CD4-positive, alpha-beta T cell treated with Interleukin-17A for 4 hours (primary cell): ENCODE measurements around the gene RXRA.
A peak's percentile ranks its signal among the peaks of the same experiment; 100 is the strongest.

Experiments used
- DNase-seq: peaks from one replicate; pipeline ENCODE4 v3.0.0-alpha.2; 2020; ENCODE audit warnings: mixed read lengths

Gene RXRA

DNA sequence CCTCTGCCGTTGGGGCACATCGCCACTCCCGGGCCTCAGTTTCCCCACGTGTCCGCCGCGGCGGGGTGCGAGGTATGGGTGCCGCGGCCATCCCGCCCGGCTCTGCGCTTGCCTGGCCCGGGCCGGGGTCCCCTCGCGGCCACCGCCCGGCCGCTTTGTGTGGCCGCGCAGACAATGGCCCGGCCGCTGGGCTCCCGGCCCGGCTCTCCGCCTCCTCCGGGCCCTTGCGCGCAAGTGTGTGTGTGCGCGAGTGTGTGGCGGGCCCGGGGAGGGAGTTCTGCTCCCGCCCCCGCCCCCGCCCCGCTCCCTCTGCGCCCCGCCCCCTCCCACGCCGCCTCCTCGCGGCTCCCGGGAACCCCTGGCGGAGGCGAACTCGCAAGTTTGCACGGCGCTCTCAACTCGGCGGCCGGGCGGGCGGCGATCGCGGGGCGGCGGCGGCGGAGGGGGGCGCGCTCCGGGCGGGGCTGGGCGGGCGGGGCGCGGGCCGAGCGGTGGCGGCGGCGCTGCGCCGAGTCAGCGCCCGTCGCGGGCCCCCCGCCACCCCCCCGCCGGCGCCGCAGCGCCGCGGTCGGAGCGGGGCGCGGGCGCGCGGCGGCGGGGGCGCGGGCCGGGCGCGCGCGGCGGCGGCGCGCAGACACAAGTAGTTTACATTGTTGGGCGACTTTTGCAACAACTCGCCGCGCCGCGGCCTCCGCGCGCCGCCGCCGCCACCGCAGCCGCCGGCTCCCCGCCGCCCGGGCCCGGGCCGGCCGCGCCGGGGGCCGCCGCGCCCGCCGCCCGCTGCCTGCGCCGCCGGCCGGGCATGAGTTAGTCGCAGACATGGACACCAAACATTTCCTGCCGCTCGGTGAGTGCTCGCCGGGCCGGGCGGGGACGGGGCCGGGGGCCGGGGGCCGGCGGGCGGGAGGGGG is at the start of gene RXRA:
RXRA (plus strand) TSS at position 643 of the 911 bp plus-strand sequence; CDS start at position 820, 177 bp downstream.
- DNase-seq, result peak; percentile 85

DNA sequence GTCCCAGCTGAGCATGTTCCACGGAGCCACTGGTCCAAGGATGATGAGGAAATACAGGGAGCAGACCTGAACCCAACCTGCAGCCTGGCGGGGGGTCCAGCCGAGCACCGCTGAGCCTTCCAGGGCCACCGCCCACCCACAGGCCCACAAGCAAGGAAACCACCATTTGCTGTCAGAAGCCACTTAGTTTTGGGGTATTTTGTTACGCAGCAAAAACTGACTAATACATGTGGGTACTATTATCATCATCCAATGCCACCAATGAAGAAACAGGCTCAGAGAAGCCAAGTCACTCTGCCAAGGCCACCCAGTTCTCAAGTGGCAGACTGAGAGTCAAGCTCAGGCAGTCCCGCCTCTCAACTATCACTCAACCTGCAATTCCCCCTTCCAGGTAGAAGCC is 48.0 kb upstream of the RXRA start:
- no peak for DNase-seq

DNA sequence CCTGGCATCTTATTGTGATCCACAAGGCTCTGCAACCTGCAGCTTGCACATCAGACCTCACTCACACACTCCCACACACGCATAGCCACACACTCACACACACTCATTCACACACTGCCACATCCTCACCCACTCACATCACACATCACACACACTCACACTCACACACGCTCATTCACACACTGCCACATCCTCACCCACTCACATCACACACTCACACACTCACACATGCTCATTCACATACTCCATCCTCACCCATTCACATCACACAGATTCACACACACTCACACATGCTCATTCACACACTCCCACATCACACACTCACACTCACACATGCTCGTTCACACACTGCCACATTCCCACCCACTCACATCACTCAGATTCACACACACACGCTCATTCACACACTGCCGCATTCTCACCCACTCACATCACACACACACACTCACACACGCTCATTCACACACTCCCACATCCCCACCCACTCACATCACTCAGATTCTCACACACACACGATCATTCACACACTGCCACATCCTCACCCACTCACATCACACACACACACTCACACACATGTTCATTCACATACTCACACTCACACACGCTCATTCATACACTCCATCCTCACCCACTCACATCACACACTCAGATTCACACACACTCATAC is 47.1 kb upstream of the RXRA start:
- no peak for DNase-seq

DNA sequence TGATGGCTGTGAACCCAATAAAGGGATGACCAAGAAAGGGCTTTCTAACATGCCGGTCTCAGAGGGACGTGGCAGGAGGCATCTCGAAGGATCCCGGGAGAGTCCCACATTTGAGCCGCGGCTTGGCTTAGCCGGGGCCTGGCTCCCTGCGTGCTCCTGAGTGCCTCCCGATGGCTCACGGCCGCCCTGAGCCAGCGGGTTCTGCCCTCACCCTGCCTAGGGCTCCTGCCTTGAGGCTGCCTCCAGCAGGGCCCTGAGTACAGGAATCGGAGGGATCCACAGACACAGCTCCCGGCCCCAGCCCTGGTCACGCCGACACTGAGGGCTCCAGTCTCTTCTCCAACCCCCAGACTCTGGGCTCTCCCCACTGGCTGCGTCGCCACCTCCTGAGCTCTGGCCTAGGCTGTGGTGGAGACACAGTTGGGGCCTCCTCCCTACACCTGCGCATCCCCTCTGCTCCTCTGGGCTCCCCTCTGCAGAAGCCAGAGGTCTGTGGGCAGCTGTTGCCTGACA is 44.1 kb upstream of the RXRA start:
- DNase-seq, result no peak

DNA sequence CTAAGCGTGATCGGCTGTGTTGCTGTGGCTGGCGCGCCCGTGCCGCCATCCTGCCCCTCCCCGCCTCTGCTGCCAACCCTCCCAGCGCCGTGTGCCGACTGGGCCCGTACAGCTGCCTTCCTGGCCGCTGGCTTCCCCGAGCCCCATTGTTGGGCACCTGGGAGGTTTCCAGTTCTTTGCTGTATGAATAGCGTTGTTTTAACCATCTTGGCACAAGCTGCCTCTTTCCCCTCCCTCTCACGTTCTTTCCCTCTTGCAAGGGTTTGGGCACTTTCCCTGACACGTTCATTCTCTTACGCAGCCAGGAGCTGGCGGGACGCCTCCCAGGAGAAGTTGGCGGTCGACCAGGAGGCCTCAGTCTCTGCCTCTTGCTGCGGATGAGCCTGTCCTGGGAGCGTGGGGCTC is 43.1 kb upstream of the RXRA start:
- DNase-seq, result no peak

DNA sequence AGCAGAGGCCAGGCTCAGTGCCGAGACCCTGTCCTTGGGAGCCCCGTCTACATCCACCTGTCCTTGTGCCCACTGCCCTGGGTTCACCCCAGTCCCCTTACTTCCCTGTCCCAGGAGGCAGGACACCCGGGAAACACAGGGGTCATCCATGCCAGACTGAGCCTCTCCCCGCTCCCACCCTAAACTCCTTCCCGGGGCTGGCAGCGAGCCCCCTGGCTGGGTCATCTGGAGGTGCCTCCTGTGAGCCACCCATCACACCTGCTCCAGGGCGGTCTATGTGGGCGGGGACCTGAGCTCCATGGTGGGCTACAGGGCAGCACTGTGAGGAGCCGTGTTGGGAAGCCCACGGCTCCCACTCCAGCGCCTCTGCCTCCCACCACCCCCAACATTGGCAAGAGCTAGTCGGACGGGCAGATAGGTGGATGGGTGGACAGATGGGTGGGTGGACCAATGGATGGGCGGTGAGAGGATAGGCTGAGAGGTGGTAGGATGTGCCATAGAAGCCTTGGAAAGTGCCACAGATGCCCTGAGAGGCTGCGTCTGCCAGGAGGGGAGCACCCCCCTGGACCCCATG is 42.5 kb upstream of the RXRA start:
- no peak for DNase-seq

DNA sequence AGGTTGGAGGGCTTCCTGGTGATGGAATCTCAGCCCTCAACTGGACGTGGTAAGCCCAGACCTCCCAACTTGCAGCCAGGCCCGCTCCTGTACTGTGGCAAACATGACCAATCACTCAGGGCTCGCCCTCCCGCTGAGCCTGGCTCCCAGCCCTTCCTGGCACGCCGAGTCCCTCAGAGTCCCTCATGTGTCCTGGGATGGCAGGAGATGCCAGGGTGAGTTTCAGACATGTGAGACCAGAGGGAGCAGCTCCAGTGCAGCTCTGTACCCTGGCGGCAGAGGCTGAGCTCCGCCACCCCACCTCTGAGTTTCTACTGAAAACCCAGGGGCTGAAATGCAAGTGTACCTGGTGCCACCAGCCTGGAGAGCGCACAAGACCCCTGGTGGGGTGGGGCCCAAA is 42.0 kb upstream of the RXRA start:
- no peak for DNase-seq

DNA sequence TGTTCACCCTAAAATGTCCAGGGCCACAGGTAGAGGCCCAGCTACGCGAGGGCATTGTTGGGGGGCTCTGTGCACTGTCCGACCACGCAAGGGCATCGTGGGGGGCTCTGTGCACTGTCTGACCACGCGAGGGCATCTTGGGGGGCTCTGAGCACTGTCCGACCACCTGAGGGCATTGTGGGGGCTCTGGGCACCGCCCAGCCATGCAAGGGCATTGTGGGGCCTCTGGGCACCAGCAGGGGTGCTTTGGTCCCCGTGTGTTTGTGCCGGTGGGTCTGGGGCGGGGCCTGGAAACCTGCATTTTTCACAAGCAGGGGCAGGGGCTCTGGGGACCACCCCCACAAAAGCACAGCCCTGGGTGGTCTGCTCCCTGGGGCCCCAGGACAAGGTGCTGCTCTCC is 41.5 kb upstream of the RXRA start:
- DNase-seq, result no peak

DNA sequence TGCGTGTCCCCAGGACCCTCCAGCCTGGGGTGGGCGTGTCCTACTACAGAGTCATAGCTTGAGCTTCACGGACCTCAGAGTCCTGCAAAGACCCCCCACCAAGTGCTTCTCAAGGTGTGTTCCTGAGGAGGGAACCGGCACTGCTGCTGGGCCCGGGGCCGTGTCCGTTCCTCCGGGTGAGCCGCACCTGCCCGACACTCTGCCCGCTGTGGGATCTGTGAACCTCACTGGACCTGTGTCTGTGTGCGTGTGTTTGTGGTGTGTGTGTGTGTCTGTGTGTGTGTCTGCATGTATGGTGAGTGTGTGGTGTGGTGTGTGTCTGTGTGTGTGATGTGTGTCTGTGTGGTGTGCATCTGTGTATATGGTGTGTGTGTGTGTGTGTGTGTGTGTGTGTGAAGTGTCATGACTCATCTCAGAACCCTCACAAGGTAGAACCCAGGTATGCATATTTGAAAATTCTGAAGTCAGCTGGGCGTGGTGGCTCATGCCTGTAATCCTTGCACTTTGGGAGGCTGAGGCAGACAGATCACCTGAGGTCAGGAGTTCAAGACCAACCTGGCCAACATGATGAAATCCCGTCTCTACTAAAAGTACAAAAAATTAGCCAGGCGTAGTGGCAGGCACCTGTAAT is 40.9 kb upstream of the RXRA start:
- DNase-seq, result no peak

DNA sequence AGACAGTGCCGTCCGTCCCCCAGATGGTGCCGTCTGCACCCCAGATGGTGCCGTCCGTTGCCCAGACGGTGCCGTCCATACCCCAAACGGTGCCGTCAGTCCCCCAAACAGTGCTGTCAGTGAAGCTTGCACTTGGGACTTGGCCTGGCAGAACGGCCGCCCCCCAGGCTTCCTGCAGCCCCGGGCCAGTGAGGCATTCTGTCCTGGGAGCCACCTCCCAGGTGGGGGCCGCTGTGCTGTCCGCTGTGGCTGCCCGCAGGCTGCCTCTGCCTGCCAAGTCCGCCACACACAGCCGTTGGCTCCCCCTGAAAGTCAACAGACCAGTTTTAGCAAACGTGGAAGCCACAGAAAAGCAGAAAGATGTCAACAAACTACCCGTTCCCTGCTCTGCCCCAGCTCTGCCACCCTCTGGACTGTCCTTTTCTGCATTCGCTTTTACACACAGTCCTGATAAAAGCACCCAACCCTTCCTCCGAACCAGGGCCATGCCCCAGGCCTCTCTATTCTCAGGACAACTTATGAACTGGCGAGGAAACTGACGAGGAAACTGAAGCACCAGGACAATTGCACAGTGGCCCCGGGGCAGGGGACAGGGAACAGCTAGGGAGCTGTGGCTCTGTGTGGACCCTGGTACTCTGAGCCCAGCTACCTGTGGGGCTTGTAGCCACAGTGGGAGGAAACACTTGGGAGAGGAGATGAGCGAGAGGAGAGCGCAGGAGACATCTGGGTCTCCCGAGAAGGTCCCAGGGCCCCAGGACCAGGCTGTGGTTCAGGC is 39.6 kb upstream of the RXRA start:
- no peak for DNase-seq

DNA sequence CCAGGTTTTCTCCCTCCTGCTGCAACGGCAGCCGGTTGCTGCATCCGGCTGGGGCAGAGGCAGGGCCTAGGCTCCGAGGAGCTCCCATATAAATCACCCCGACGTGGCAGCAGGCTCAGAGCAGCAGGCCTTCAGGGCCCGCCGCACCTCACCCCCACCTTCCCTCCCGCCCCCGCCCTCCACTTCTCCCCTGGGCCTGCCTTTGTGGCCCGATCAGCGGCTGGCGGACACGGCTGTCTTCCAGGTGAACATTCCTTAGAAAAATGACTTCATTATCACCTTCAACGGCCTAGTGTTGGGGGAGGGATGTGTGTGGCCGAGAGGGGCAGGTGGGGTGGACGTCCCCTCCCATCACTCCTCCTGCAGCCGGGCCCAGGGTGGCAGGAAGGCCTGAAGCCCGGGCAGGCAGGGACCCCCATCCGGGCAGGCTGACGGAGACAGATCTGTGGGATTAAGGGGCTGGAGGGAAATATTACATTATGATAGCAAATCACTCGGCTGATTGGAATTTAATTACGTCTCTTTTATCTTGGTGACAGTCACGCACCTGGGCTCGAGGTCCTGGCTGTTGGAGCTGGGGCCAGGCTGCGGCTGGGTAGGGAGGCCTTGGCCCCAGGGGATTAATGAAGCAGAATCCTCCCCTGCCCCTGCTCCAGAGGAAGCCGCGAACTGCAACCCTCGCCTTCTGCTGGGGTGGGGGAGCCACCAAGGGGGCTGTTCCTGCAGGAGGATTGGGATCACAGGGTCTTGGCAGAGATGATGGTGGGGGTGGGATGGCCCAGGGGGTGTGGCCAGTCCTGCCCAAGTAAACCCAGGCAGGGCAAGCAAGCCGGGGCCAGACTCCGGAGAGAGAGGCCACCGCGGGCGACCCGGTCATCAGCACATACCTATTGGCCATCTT is 38.4 kb upstream of the RXRA start:
- DNase-seq, result no peak

DNA sequence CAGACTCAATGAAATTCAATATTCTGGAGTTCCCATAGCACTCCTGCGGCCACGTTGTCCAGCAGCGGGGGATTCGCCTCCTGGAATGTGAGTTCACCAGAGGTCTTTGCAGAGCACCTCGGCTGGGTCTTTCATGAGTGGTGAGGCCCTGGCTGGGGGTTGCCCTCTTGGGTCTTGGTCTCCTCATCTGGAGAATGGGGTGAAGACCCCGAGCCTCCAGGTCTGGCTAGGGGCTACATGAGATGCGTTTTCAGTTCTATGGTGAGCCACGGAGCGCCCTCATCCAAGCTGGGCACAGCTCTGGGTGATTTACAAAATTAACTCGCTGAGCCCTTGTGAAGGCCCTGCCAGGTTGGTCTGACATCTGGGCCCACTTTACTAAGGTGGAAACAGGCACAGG is 37.5 kb upstream of the RXRA start:
- DNase-seq, result no peak

DNA sequence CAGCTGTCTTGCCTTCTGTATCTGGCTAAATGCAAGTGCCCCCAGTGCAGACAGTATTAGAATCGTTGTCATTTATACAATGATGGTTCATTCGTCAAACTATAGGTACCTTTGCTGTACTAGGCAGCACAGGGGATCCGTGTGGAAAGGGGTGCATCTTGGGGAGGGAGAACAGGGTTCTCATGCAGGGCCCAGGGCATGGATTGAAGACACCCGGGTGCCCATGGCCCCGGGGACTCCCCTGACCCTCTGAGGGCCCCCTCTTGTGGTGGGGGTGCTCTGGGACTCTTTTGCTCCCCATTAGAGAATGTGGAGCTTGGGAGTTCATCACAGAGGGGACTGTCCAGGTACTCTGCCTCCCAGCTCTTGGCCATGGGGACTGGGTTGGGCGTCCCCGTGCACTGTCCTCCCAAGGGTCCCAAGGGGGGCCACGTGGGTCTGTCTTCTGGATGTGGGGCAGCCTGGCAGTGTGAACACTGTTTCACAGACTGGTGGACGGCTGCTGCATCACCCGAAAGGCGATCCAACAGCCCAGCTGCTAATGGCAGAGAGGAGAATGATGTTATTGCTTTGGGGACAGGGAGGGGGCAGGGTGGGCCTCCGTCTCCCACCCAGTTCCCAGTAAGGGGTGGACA is 36.9 kb upstream of the RXRA start:
- no peak for DNase-seq

DNA sequence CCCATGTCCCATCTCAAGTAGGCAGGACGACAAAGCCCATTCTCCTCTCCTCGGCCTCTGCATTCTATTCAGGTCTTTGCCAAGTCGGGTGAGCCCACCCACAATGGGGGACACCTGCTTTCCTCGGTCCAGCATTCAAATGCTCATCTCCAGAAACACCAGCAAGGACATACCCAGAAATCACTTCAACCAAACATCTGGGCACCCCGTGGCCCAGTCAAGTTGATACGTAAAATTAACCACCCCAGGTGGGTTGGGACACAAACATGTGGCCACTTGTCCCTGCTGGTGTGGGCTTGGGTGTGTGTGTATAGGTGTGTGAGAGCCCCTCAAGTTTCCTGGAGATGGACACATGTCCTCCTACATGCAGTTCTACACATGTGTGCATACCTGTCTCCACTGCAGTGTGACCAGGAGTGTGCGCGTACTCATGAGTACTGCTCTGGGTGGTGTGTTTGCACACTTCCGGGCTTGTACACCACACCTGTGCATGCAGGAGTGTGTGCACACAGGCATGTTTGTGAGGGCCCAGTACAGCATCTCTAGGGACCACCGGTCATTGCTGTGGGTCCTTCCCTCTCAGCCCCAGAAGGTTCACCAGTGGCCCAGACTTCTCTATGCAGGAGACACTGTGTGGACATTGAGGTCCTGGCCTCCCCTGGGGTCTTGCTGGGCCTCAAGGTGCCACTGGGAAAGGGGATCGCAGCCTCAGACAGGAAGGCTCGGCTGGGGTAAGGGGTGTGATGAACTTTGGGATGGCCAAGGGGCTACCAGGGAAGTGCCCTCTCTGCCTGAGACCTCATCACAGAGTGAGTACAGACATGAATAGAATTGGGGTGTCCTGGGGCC is 35.4 kb upstream of the RXRA start:
- DNase-seq, result no peak

DNA sequence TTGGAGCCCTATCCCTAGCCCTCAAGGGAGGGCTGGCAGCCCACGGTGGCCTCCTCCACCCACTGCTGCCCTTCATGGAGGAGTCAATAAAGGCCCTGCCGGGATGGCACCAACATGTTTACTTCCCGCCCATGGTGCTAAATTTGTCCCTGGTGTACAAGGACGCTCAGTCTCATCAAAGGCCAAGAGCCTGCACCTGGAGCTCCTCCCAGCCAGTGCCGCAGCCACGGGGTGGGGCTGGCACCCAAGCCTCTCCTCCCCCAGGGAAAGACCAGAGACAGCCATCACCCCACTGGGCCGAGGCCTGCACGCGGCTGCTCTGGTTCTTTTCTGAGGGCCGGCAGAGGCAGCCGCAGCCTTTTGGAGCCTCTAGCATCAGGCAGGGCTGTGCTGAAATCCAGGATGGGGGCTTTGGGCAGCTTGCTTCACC is 34.8 kb upstream of the RXRA start:
- DNase-seq, result no peak

DNA sequence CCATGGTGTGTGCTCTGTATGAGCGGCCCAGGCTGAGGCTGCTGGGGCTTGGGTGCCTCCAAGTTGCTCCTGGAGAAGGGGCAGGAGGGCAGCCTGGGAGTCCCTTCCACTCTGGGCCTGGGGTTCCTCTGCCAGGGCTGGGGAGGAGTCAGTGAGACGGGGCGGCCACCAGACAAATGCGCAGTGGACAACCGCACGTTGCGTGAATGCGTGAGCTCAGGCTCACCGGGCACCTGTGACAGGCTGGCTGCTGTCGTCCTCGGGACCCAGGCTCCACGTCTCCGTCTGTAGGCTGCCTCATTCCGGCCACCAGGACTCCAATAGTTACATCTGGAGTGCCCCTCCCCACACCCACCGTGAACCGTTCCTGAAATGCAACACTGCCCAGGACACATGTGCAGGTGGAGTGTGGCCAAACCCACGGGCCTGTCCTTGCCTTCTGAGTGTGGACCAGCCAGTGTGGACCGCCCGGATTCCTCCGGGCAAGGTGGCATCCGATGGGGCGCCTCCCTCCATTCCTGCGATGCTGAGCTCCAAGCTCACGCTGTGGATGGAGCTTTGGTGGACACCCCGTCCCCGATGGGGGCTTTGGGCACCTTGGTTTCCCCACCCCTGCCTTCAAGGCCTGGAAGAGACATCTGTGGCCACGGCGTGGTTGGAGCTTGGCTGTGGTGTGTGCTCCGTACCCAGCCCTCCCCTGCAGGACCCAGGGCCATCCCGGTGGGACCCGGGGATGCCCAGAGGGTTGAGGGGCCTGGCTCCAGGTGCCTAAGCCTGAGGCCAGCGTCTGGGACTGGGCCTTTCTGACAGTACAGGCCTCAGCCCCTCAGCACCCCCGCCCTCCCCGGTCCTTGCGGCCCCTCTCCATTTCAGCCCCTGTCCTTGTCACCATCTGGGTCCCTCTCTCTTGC is 34.0 kb upstream of the RXRA start:
- DNase-seq, result no peak

DNA sequence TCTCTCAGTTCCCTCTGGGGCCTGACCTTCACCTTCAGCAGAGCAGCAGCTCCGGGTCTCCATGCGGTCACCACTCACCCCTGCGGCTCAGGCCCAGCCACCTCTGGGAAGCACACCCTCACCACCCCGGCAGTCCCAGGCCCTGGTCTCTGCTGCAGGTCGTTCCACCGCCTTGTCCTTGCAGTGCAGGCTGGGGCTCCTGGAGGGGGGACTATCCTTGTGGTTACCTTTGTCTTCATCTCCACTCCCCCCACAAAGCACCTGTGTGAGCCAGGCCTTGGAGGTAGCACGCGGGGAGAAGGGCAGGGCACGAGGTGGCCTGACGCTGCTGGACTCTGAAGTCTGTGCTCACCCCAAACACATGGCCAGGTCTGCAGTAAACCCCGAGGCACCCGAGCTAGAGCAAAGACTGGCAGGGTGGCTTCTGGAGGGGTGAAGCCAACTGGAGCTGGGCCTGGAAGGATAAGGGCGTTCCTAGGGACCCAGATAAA is 33.2 kb upstream of the RXRA start:
- DNase-seq, result no peak

DNA sequence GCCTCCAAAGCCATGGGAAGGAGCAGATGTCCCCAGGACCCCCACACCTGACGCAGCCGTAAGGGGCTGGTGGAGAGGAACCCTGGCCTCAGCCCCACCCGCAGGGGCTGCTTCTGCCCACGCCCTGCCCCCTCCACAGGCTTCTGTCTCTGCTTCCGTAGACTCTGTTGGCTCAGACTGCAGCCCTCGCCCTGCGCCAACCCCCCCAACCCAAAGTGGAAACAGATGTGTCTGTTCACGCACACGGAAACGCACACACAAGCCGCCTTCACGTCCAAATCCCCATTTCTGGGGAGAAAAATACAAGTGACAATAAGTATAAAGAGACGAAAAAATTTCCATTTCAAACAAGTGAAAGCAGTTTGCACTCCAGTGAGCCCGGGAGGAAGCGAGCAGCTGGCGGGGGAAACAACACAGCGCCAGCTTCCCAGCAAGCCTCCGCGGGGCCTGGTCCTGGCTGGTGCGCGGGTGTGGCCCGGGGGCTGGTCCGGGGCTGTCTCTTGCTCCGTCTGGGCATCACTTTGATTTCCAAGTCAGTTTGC is 32.6 kb upstream of the RXRA start:
- DNase-seq, result no peak
